NCI-H82 treated with DMSO at 0.1 percent for 48 hours (cell line): Measurements from ENCODE around the gene MKLN1.
"Not testable (repeated sequence)": the region's sequence is repeated elsewhere in the genome, so short reads cannot be mapped to it uniquely, and the experiment has no call there.

Source experiments
- DNase-seq: peaks from one replicate; lab custom pipeline; 2025; ENCODE audit not compliant: unreplicated experiment; lab: John Stamatoyannopoulos, UW

The MKLN1 gene

DNA sequence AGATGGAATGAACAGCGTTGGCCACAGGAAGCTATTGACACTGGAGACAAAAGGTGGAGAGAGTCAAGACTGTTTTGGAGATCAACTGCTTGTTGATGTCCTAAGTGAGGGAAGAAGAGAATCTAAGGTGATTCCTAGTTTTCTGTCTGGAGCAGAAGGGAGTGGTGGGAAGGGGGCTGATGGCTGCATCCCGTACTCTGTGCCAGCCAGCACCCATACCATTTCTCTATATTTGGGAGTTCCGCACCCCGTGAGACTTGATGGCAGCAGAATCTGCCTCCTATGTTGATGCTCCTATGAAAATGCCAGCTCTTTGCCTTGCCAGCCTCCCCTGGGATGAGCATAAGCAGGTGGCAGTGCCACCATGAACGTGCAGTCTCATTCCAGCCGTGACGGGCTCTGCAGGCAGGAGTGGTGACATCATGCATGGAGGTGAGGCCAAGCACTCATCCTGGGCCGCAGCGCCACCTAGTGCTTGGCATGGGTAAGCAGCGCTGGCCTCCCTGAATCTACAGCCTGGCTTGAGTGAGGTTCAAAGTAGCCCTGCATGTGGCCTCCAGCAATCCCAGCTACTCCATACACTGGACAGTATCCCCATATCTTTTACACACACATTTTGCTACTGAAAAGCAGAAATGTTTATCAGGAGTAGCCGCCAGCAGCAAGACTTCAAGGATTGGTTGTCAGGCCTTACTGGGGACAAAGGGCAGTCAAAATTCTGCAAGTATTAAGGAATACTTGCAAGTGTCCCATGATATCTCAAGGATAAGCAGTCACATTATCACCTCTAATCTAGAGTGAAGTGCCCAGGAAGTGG lies 185.8 kb downstream of the MKLN1 start:
- DNase-seq: peak; percentile 56

GRCh38 chr7:131515471-131515870 lies 187.8 kb downstream of the MKLN1 start:
- not testable (repeated sequence) for DNase-seq

GRCh38 chr7:131517218-131517923 lies 189.7 kb downstream of the MKLN1 start:
- no peak for DNase-seq

- no peak for DNase-seq
Measured at GRCh38 chr7:131518626-131519025, 190.9 kb downstream of the MKLN1 start.

DNA sequence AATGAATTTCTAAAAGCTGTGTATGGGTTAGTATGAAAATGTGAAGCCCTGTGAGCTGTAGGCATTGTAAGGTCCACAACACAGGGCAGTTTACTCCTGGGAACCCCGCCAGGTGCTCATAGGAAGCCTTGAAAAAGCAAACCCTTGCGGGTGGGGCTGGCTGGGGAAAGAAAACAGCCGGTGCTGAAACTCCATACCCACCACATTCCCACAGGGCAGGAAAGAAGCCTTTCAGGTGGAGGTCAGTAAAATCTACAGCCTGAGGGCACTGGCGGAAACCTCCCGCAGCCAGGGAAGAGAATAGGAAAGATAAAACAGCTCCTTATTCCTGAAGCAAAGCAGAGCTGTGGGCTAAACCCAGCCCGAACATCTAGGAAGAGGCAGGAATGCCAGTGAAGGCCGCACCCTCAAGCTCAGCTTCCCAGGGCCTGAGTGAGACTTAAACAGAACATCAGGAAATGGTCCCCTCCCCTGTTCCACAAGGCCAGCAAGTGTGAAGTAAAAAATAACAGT lies 194.0 kb downstream of the MKLN1 start:
- DNase-seq: no peak

GRCh38 chr7:131522325-131522930 lies 194.8 kb downstream of the MKLN1 start:
- no peak for DNase-seq

GRCh38 chr7:131524115-131524514 lies 196.4 kb downstream of the MKLN1 start:
- DNase-seq: no peak

DNA sequence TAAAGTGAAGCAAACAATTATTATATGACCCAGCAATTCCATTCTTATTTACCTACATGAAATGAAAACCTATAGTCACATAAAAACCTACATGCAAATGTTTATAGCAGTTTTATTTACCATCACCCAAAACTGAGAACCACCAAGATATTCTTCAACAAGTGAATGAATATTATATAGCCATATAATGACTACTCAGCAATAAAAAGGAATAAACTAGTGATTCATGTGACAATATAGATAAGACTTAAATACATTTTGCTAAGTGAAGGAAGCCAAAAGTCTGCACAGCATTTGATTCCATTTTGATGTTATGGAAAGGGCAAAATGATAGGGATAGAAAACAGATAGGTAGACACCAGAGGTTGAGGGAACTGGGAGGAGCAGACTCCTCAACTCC lies 197.0 kb downstream of the MKLN1 start:
- DNase-seq: no peak

DNA sequence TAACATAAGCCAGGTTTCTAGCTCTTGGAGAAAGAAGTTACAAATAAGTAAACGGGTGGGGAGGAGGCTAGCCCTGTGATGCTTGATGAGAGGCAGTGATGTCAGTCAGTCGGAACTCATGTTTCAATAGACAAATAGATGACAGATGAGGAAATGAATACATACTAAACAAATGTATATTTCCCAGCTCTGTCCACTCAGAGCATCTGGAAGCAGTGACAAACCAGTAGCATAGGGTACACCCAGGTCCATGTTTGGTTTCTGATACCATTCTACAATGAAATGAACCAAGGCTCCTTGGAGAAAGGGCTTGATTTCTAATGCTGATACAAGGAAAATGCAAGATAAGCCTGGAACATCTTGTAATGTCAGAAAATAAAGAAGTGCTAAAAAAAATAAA lies 198.1 kb downstream of the MKLN1 start:
- no peak for DNase-seq

- DNase-seq: no peak
Measured at GRCh38 chr7:131527456-131527855, 199.8 kb downstream of the MKLN1 start.

DNA sequence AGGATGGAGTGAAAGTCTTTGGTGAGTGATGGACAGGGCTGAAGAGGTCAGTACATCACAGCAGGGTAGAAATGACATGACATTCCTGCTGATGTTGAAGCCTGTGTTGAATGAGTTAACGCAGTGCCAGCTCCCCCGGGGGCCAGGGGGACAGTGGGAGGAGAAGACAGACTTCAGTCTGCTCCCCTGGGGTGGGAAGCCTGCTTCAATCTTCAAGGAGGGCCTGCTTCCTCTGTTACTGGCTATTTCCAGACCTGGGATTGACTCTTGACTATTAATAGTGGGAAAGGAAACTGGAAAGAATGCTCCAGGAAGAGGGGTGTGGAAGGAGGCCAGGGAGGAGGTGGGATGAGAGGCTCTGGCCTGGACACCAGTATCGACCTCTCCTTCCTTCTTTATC lies 201.5 kb downstream of the MKLN1 start:
- no peak for DNase-seq

DNA sequence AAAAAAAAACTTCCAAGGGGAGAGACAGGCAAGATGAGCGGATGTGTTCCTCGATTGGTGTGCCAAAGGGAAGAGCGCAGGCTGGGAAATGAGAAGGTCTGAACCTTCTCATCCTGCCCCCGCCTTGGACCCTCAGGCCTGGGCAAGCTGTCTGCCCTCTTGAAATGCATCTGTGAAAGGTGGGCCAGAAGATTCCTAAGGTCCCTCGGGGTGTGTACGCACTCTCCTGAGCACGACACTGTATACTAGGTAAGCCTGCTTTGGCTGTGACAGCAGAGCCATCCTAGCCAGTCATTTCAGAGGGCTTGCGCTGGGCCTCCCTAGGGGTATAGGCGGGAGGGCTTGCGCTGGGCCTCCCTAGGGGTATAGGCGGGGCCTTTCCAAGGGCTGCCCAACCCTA lies 201.9 kb downstream of the MKLN1 start:
- no peak for DNase-seq

DNA sequence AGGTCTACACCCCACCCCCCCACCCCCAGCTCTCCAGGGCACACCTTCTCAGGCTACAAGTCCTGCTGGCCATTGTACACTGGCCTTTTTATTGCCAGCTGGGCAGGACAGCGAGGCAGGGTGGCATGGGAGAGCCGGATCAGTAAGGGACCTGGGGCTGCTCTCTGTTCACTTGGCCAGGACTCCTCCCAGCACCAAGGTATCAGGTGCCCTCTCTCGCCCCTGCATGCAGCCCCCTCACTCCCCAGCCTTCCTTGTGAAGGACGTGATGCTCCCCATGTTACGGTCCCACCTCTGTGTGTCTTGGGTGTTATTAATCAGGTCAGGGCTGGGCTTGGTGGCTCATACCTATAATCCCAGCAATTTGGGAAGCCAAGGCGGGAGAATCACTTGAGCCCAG lies 202.5 kb downstream of the MKLN1 start:
- no peak for DNase-seq

DNA sequence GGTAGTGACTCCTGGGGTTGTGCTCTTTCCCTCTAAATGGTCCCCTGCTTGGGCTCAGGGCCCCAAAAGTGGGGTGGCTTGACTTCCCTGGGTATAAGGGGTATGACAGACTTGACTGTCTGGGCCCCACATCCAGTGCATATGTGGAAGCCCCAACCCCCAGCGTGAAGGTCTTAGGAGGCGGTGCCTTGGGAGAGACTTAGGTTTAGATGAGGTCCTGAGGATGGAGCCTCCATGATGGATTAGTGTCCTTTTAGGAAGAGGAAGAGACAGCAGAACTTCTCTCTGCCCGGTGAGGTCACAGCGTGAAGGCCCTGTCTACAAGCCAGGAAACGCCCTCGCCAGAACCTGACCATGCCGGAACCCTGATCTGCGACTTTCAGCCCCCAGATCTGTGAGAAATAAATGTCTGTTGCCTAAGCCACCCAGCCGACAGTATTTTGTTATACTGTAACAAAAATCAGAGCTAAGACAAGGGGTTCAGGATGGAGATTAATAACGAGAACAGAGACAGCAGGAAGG lies 205.0 kb downstream of the MKLN1 start:
- no peak for DNase-seq

GRCh38 chr7:131533151-131533559 lies 205.5 kb downstream of the MKLN1 start:
- no peak for DNase-seq

DNA sequence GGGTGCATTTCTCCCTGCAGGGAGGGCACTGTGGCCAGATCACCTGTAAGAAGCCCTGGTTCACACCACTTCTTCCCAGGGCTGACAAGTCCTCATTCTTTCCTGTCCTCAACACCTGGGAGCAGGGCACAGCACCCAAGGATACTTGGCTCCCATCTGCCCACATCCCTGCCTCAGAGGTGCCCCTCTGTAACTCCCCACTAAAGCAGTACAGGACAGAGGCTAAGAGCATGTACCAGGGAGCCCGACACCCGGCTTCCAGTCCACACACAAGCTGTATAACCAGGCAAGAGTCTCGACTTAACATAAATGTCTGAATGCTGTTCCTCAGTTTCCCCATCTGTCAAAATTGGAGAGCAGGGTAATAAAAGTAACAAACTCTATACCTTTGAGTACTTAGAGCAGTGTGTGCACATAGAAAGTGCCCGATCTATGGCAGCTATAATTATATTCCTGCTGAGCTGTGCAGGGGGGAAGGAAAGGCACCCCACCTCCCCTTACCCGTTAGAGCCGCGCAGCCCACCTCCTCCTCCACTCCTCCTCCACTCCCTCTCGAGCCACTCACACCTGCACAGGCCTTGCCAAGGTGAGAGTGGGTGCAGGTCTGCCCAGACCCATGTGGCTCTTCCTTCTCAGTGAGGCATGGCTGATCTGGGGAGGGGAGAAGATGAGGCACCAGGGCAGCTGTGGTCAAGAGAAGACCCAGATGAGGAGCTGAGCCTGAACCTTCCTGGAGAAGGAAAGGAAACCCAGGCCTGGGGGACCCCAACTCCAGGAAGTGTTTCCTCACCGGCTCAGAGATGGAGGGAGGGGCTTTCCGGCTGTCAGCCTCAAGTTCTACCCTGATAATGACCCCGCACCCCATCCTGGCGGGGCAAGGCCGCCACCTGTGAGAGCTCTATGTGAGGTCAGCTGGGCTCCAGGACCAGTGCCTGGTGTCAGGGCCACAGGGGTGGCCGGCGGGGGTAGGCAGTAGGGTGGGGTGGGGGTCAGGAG lies 206.2 kb downstream of the MKLN1 start:
- no peak for DNase-seq

- no peak for DNase-seq
Measured at GRCh38 chr7:131536361-131536849, 208.7 kb downstream of the MKLN1 start.

GRCh38 chr7:131537571-131537978 lies 209.9 kb downstream of the MKLN1 start:
- peak; percentile 6 for DNase-seq

GRCh38 chr7:131538071-131538812 lies 210.6 kb downstream of the MKLN1 start:
- DNase-seq: no peak

- peak; percentile 85 for DNase-seq
Measured at GRCh38 chr7:131538813-131539179, 211.1 kb downstream of the MKLN1 start.
